NAMALWA (cell line): ENCODE data around the gene NMUR2.
A peak's percentile ranks its signal among the peaks of the same experiment; 100 is the strongest.

Source experiments
- DNase-seq: peaks from one replicate; pipeline ENCODE4 v3.0.0-alpha.2; 2015; ENCODE audit warnings: low spot score

NMUR2 gene, protein sequence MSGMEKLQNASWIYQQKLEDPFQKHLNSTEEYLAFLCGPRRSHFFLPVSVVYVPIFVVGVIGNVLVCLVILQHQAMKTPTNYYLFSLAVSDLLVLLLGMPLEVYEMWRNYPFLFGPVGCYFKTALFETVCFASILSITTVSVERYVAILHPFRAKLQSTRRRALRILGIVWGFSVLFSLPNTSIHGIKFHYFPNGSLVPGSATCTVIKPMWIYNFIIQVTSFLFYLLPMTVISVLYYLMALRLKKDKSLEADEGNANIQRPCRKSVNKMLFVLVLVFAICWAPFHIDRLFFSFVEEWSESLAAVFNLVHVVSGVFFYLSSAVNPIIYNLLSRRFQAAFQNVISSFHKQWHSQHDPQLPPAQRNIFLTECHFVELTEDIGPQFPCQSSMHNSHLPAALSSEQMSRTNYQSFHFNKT

DNA sequence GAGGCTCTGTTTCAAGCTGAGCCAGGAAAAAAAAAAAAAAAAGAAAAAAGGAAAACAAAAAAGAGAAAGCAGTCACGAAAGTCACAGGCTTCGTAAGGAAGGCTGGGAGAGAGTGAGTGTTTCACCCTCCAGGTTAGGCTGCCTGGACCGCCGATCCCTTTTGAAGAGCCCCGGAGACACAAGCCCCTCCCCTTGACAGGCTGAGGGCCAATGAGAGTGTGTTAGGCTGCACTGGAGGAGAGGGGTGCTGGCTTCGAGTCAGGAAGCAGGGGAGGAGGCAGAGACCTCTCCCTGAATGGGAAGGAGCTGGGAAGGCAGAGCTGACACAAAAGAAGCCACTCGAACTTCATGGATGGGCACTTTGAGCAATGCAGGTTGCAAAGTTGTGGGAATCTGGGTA, at the start of gene NMUR2:
Gene NMUR2 (minus strand): TSS at position 135 of the 400 bp plus-strand sequence. CDS start 166 bp downstream, outside the sequence.
- DNase-seq, result peak; percentile 10

DNA sequence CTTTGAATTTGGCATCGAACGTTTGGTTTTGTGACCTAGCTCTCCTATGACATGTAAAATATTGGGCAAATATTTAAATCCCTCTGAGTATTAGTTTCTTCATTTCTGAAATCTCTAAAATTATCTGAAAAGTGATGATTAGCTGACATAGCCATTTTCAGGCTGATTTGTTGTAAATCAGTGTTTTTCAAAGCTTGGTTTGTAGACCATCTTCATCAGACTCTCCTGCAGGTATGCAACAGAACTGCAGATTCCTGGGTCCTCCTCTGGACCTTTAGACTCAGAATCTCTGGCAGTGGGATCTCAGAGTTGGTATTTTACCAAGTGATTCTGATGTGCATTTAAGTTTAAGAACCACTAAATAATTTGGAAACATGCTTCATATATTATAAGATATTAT, 38.9 kb upstream of the NMUR2 start:
- no peak for DNase-seq

DNA sequence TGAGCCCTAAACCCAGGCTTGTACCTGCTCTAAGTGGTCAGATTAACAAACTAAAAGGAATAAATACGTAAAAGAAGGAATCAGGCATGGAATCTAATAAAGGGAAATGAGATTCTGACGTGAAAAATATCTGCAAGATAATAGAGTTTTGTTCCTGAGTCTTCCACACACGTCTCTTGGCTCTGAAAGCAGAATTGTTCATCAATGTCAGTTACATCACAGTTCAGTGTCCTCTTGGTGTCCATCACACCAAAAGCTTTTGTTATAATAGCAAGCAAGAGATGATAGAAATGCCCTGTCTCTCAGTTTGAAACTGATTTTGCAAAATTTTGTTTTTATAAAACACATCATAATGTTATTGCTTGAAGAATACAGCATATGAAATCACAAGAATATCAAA, 34.7 kb upstream of the NMUR2 start:
- DNase-seq, result no peak

DNA sequence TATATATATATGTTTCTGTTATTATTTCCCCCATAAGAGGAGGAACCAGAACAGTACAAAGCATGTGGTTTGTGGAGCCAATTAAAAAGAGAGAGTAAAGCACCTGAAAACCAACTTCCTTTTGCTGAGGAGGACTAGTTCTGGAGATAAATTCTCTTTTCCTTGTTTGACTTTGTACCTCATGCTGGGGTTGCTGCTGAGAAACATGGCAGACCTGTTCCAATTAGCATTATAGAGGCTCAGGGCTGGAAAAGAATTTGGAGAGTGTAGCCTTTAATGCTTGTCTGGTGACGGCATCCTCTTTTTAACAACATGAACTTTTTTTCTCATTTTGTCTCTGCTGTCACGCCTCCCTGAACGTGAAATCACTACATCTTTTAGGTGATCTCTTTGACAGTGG, 32.8 kb upstream of the NMUR2 start:
- no peak for DNase-seq

DNA sequence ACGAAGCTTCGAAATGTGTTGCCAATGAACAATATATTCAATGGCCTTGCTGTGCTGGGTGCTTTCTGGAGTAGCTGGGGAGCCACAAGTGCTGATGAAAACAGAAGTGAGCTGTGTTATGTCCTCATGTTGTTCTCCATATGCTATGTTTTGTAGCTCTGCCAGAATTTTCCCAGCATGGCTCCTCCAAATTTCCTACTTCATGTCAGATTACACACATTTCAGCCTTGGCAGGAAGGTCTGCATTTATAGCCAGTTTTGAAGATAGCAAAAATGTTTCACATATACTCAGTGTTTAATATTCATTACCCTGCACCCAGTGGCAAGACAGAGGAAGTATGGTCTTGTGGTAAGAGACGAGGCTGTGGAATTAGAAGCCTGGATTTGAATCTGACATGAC, 22.6 kb upstream of the NMUR2 start:
- DNase-seq, result no peak

DNA sequence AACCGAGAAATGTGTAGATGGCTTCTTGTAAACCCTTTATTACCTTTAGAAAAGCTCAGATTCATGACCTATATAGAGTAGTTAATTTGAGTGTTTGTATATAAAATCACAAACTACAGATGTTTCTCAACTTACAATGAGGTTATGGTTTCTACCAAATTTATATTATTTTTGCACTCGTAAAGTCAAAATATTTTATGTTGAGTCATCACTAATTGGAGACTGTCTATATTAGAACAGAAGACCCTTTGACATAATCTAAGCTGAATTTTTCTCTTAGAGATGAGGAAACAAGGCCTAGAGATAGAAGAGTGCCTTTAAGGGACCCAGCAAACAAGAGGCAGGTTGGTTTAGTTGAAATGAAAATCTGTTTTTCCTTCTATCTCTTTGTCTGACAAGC, 20.0 kb upstream of the NMUR2 start:
- no peak for DNase-seq

DNA sequence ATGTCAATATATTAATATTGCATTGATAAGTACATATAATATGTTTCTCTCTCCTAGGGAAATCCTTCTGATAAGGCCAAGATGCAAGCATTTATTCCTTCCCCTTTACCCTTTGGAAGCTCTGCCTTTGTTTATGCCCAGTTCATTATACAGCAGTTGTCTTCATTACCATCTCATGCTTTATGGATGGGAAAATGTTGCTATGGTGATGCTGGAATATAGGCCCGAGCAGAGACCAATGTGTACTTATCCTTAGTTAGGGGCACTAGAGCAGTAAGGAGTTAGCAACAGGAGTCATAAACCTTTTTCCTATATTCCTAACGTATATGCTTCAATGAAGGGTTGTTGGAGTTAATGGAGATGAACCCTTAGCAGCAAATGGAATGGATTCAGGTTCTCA, 19.4 kb upstream of the NMUR2 start:
- no peak for DNase-seq

DNA sequence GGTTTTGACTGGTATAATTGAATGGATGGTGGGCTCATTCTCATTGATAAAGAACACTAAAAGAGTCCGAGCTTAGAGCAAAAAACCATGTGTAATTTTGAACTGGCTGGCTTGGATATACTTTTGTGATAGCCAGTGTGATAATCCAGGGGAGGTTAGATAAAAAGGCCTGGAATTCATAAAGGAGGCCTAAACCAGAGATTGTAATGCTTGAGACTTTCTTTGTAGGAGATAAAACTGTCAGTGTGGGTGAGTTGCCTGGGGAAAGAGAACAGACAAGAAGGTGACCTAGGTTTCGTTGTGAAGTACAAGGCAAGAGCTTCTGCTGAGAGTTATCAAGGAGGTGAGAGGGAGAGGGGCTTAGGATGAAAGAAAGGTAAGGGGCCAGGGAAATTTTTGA, 17.0 kb upstream of the NMUR2 start:
- no peak for DNase-seq

DNA sequence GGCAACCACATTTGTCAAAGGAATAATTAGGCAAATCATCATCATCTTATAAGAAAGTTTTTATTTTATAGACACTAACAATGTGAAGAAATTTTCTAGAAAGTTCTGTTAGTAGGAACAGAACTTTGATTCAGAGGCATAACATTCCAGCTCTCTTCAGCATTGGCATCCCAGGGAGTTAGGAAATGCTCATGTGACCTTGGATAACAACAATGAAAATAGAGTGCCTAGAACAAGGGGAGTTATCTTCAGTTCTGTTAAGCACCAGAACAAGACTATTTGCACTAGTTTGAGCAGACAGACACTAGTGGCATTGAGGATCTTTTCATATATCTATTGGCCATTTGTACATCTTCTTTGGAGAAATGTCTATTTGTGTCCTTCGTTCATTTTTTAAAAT, 7.0 kb upstream of the NMUR2 start:
- DNase-seq, result no peak

DNA sequence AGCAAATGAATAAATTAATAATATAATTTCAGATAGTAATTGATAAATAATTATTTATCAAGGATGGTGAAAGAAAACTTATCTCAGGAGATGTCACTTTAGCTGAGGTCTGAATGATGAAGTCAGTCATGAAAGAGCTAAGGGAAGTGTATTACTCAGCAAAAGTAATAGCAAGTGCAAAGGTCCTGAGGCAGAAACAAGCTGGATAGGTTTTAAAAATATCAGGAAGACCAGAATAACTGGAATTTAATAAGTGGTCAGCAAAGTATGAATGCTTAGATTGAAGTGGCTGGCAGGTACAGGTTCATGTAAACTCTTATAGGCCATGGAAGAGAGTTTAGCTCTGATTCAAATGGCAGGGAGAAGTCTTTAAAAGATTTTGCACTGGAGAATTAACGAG, 1.0 kb upstream of the NMUR2 start:
- no peak for DNase-seq

DNA sequence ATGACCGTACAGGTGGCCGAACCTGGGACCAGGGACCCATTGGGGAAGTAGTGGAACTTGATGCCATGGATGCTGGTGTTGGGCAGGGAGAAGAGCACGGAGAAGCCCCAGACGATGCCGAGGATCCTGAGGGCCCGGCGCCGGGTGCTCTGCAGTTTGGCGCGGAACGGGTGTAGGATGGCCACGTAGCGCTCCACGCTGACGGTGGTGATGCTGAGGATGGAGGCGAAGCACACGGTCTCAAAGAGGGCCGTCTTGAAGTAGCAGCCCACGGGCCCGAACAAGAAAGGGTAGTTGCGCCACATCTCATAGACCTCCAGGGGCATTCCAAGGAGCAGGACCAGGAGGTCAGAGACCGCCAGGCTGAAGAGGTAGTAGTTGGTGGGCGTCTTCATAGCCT, 585 bp downstream of the NMUR2 start:
- DNase-seq, result no peak

DNA sequence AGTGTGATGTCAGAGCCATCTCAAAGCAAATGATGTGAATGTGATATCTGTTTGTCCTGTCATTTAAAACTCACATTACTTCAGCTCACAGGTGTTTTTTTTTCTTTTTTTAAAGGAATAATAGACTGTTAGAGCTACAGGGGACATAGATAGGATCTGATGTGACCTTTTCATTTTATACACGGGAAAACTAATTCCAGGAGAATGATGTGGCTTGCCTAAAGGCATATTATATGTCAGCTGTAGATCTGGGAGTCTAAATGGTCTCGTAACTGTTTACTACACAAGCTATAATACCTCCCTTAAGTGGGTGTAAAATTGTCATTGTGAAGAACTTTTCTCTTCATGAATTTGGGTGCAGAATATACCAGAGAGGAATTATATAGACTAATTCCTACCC, 2.0 kb downstream of the NMUR2 start:
- DNase-seq, result no peak

DNA sequence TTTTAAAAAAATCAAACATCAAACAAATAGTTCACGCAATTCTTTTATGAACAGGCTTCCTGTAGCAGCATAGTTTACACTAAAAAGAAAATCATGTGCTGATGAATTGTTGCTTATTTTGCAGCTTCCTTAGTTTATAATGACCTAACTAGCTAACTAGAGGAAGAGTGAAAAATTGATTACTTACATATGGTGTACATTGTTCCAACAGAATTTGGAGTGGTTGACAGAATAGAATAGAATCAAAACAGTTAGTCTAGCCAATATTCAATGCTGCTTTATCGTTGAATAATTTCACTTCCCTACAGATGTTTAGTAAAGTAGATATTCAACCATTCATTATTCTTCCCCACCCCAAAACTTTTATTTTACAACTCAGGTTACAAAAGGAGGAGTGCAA, 4.2 kb downstream of the NMUR2 start:
- no peak for DNase-seq

DNA sequence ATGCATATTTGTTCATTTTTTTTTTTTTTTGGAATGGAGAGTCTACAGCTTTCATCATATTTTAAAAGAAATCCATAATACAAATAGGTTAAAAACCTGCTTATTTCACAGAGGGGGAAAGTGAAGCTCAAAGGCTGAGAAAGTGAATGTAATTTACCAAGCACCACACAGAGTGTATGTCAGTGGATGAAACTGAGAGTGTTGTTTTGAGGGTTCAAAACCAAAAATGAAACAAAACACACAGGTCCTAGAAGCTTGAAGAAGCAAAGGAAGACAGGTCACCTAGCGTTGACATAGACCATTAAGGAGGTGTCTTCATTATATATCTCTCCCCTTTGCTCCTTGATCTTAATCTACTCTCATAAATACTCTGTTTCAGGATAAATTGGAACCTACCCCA, 7.5 kb downstream of the NMUR2 start:
- no peak for DNase-seq

DNA sequence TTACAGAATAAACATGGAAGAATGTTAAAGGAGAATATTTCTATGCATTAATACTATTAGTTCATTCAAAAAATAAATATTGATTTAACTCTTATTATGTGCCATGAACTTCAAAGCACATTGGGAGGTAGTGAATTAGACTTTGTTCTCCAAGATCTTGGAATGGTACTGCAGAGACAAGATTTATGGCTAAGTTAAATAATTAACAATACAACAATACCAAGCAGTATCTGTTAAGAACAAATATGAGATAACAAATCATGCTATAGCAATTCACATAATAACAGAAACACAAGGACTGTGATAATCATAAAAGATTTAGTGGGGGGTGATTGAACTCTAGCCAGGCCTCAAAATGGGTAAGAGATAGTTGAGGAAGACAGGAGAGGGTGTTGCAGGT, 11.6 kb downstream of the NMUR2 start:
- DNase-seq, result no peak

DNA sequence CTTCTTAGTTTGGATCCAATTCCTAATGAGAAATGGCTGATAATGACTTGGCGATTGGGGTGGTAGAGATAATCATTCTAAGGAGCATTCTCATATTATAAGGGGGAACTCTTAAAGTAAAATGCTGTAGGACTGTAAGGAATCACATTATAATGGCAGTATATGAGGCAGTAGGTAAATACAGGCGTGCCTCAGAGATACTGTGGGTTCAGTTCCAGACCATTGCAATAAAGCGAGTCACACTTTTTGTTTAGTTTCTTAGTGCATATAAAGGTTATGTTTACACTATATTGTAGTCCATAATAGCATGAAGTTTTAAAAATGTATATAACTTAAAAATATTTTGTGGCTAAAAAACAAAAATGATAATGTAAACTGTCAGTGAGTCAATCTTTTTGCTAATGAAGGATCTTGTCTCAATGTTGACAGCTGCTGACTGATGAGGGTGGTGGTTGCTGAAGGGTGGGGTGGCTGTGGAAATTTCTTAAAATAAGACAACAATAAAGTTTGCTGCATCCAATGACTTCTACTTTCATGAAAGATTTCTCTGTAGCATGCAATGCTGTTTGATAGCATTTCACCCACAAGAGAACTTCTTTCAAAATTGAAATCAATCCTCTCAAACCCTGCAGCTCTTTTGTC, 15.8 kb downstream of the NMUR2 start:
- DNase-seq, result no peak

DNA sequence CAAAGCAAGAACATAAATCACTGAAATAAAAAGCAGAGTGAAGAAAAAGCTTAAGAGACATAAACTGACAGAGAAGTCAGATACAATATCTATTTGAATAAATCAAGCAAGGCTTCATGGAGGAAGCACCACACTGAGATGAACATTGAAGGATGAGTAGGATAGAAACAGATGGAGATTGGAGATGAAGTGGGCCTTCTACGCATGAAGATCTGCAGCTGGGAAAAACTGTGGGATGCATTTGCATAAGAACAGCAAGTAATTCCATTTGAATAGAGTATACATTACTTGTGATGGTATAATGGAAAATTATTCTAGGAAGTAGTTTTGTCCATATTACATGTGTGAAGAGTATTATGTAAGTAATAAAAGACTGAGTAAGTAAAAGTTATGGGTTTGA, 16.5 kb downstream of the NMUR2 start:
- no peak for DNase-seq

DNA sequence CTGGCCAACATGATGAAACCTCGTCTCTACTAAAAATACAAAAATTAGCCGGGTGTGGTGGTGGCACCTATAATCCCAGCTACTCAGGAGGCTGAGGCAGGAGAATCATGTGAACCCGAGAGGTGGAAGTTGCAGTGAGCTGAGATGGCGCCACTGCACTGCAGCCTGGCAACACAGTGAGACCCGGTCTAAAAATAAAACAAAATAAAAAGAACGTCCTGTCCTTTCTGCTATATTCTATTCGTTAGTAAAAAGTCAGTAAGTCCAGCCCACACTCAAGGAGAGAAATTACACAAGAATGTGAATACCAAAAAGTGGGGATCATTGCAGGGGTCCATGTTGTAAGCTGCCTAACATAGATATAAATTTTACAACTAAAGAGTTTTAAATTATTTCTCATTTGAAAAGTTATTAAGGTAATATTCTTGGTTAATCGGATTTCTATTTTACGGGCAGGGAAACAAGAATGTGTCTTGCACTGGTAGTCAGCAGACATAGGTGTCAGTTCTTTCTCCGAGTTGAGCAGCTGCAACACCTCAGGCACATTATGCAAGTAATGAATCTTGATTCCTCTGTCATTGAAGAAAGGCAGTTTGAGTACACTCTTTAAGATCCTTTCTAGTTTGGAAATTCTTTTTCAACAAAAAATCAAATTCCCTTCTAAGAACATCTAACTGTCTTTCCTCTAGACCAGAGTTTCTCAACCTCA, 24.5 kb downstream of the NMUR2 start:
- no peak for DNase-seq

DNA sequence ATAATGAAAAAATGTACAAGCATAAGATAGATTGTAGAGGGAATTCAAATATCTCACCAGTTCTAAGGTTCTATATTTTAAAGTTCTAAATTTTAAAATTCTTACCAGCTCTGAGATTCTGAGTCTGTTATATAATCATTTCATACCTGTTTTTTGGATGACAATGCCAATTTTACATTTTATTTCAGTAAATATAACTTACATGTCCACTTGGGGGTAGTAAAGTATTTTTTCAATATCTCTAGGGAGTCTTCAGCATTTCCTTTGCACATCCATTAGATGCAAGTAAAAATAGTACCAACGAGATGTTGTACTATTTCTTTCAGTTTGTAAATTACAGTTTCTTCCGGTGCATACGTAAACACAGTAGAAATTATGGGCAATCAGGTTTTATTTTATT, 25.7 kb downstream of the NMUR2 start:
- no peak for DNase-seq

DNA sequence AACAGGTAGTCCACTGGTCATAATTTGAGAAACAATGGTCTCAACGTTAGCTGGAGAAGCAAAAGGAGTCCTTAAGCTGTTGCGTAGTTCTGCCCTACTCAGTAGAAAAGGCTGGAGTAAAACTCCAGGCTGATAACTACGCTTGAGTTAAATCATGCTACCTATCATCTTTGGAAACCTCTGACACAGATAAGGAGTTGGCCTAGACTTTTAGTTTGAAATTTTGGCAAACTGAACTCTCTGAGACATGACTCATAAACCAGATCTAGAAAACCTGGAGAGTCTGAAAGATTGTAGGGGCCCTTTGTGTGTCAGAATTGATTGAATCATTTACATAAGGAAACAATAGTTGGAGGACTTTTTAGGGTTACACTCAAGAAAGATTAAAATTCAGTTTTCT, 26.3 kb downstream of the NMUR2 start:
- DNase-seq, result no peak

DNA sequence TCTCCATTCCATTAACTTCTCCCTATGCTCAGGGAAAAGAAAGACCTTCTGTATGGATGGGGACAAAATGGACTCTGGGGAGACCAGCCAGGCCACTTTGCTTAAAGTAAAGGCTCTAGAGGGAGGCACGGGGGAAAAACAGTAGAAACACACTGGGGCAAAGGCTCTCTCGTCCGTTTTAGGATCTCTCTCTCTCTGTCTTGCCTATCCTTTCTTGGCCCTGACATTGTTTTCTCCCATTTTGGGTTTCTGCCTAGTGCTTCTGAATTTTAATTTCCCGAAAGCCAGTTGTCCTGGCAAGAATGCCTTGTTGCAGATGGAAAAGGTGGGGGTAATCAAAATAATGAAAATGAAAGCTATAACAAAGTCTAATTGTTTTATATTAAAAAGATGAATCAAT, 28.2 kb downstream of the NMUR2 start:
- no peak for DNase-seq

DNA sequence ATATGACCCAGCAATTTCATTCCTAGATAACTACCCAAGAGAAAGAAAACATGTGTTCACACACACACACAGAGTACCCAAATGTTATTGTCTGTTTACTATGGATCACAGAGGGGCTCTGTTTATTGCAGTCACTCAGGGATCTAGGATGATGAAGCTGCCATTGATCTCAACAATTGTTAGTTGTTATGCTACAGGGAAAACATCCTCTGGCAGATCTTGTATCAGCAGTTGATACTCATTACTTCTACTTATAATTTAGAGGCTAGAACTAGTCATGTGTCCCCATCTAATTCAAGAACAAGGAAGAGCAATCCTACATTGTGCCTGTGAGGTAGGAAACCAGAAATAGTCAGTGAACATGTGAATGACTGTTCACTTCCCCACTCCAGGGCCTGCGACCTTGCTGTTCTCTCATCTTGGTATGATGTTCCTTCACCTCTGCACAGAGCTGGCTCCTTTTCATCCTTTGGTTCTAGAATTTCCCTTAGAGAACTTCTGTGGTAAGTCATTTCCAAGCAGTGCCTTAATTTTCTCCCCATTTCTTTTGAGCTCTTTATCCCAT, 30.3 kb downstream of the NMUR2 start:
- no peak for DNase-seq

DNA sequence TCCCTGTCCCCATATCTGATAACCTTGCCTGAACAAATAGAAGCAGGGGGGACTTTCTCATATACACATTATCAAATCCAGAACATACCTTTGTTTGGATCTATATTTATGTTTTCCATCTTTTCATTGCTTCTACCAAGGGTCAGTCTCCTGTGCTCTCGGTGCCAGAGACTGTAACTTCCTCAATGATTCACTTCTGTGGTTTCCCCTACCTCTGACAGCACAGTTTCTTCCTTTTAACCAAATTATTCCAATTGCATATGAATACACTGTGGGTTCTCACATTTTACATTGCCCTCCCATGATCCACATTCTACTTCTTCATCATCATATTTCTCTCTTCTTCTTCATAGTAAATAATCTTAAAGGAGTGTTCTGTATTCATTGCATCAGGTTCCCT, 32.2 kb downstream of the NMUR2 start:
- no peak for DNase-seq
